Stimulated activated CD8-positive, alpha-beta memory T cell treated with anti-CD3 and anti-CD28 coated beads, Interleukin-4, amount 100 ng/mL, for 24 hours (primary cell): ENCODE measurements around the gene LAMC3.

Experiments used
- DNase-seq: peaks from one replicate; pipeline ENCODE4 v3.0.0-alpha.2; 2020; ENCODE audit warnings: low read depth

LAMC3 gene

GRCh38 chr9:130979591-130980385 lies 29.2 kb upstream of the LAMC3 start:
- no peak for DNase-seq

GRCh38 chr9:130980526-130980925 lies 28.4 kb upstream of the LAMC3 start:
- DNase-seq, result no peak

GRCh38 chr9:130981002-130981755 lies 27.8 kb upstream of the LAMC3 start:
- DNase-seq, result no peak

GRCh38 chr9:130981756-130982137 lies 27.2 kb upstream of the LAMC3 start:
- DNase-seq, result no peak

- no peak for DNase-seq
These were observed 26.2 kb upstream of the LAMC3 start for GRCh38 chr9:130982636-130983358.

GRCh38 chr9:130983359-130983670 lies 25.7 kb upstream of the LAMC3 start:
- DNase-seq, result no peak

GRCh38 chr9:130983970-130984369 lies 25.0 kb upstream of the LAMC3 start:
- no peak for DNase-seq

GRCh38 chr9:130984521-130984920 lies 24.5 kb upstream of the LAMC3 start:
- DNase-seq, result no peak

- DNase-seq, result no peak
These were observed 23.9 kb upstream of the LAMC3 start for GRCh38 chr9:130985029-130985428.

GRCh38 chr9:130985606-130986162 lies 23.3 kb upstream of the LAMC3 start:
- no peak for DNase-seq

GRCh38 chr9:130986356-130986965 lies 22.5 kb upstream of the LAMC3 start:
- DNase-seq, result no peak

- no peak for DNase-seq
These were observed 21.9 kb upstream of the LAMC3 start for GRCh38 chr9:130987054-130987453.

- no peak for DNase-seq
These were observed 21.1 kb upstream of the LAMC3 start for GRCh38 chr9:130987738-130988399.

GRCh38 chr9:130988400-130988747 lies 20.6 kb upstream of the LAMC3 start:
- no peak for DNase-seq

GRCh38 chr9:130988905-130989304 lies 20.1 kb upstream of the LAMC3 start:
- no peak for DNase-seq

GRCh38 chr9:130989391-130989790 lies 19.6 kb upstream of the LAMC3 start:
- DNase-seq, result no peak

GRCh38 chr9:130989891-130990290 lies 19.1 kb upstream of the LAMC3 start:
- no peak for DNase-seq

- DNase-seq, result no peak
These were observed 18.5 kb upstream of the LAMC3 start for GRCh38 chr9:130990306-130990977.

GRCh38 chr9:130990978-130991777 lies 17.8 kb upstream of the LAMC3 start:
- no peak for DNase-seq
